Endodermal cell (in vitro differentiated cells): ENCODE data around the gene NR1H4. TPM values are rescaled to one million over a fixed set of nuclear protein-coding genes. Genes with fewer than 3 reads are reported as not detected.

Experiments used
- DNase-seq: peaks from one replicate; pipeline ENCODE4 v3.0.0-alpha.2; 2017
- H3K27ac ChIP-seq: 2 replicates; pipeline ENCODE4 v1.5.1; 2013; ENCODE audit warnings: mild to moderate bottlenecking, low read depth, low read length, moderate library complexity
- H3K27me3 ChIP-seq: 2 replicates; pipeline ENCODE4 v1.6.1; 2013; ENCODE audit warnings: mild to moderate bottlenecking, low read length, moderate library complexity; ENCODE audit not compliant: insufficient read depth, control insufficient read depth, poor library complexity, severe bottlenecking
- H3K36me3 ChIP-seq: 2 replicates; pipeline ENCODE4 v1.7.0; 2013; ENCODE audit warnings: mild to moderate bottlenecking, low read length, moderate library complexity; ENCODE audit not compliant: control insufficient read depth, insufficient read depth
- H3K4me1 ChIP-seq: one replicate; pipeline ENCODE4 v1.7.0; 2013; ENCODE audit warnings: low read length; ENCODE audit not compliant: control insufficient read depth, insufficient read depth
- H3K4me3 ChIP-seq: 2 replicates; pipeline ENCODE4 v1.5.1; 2013; ENCODE audit warnings: mild to moderate bottlenecking, low read length, moderate library complexity
- H3K9ac ChIP-seq: 2 replicates; pipeline ENCODE4 v1.6.1; 2013; ENCODE audit warnings: mild to moderate bottlenecking, low read length, moderate library complexity; ENCODE audit not compliant: poor library complexity, severe bottlenecking; ENCODE audit errors: extremely low read depth
- H3K9me3 ChIP-seq: 2 replicates; pipeline ENCODE4 v1.6.1; 2013; ENCODE audit warnings: mild to moderate bottlenecking, low read length, moderate library complexity; ENCODE audit not compliant: control insufficient read depth
- H3K27ac Mint-ChIP-seq: 2 replicates; pipeline ENCODE4 v1.8.0; 2020; ENCODE audit warnings: mixed read lengths
- H3K27me3 Mint-ChIP-seq: 2 replicates; pipeline ENCODE4 v1.8.0; 2021; ENCODE audit warnings: mild to moderate bottlenecking, mixed read lengths; ENCODE audit not compliant: insufficient read depth
- H3K36me3 Mint-ChIP-seq: 2 replicates; pipeline ENCODE4 v1.8.0; 2020; ENCODE audit warnings: low read depth, mixed read lengths
- H3K4me1 Mint-ChIP-seq: 2 replicates; pipeline ENCODE4 v1.8.0; 2020; ENCODE audit warnings: mixed read lengths
- H3K4me3 Mint-ChIP-seq: 2 replicates; pipeline ENCODE4 v1.8.0; 2020; ENCODE audit warnings: mild to moderate bottlenecking, moderate library complexity, mixed read lengths
- H3K9me3 Mint-ChIP-seq: 2 replicates; pipeline ENCODE4 v1.8.0; 2020; ENCODE audit warnings: mild to moderate bottlenecking, mixed read lengths
- WGBS, 2 experiments: methylation state at CpG; one replicate each; pipeline versions ENCODE4 v1.1.5 to v1.1.7; 2013; ENCODE audit warnings: missing lambda C conversion rate in 2 of 2, mixed read lengths in 1 of 2; ENCODE audit not compliant: insufficient coverage in 1 of 2, insufficient read length in 1 of 2; 5-methylcytosine and 5-hydroxymethylcytosine counted together
- total RNA-seq, 2 donors: library from RNA; stranded (reverse); fragmentation: NEBNext Ultra II Directional in 1 of 2; extraction: Animal tissue kit (Norgen Biotek cat#: 25700) in 1 of 2; gene quantifications; 2 replicates in 1 of 2; 3 replicates in 1 of 2; pipeline ENCODE4 v1.2.1, GENCODE V29; 2021
- TF ChIP-seq, protein P1 (sequence below): fragments of 200-600 bp; sonication (generic); conservative IDR thresholded peaks from 2 replicates; pipeline ENCODE4 v1.5.0; 2021; ENCODE audit warnings: antibody characterized with exemption, mild to moderate bottlenecking

The NR1H4 gene
- total RNA-seq, 2 donors from 2014 or later: not detected

GRCh38 chr12:100474617-100475016 lies 951 bp downstream of the NR1H4 start:
- no peak overlapping the region for H3K4me3 Mint-ChIP-seq
- H3K9me3 ChIP-seq: no peaks in the 10 kb centered on the region
- H3K9me3 Mint-ChIP-seq: no peaks in the 10 kb centered on the region
- no peaks in the 10 kb centered on the region for H3K36me3 Mint-ChIP-seq
- 92% methylated on average over 1 of the region's 1 CpG; no CpG with 5 or more reads in 1 of the 2 experiments for WGBS, 2 experiments
- peaks cover 20% of the 10 kb centered on the region for H3K4me1 ChIP-seq
- no peak overlapping the region for H3K27ac ChIP-seq
- no peak overlapping the region for H3K4me3 ChIP-seq
- H3K9ac ChIP-seq: no peak overlapping the region
- no peak for DNase-seq
- H3K27me3 ChIP-seq: no peaks in the 10 kb centered on the region
- no peaks in the 10 kb centered on the region for H3K36me3 ChIP-seq
- H3K27ac Mint-ChIP-seq: no peak overlapping the region
- H3K27me3 Mint-ChIP-seq: no peaks in the 10 kb centered on the region
- TF ChIP-seq, protein P1, sequence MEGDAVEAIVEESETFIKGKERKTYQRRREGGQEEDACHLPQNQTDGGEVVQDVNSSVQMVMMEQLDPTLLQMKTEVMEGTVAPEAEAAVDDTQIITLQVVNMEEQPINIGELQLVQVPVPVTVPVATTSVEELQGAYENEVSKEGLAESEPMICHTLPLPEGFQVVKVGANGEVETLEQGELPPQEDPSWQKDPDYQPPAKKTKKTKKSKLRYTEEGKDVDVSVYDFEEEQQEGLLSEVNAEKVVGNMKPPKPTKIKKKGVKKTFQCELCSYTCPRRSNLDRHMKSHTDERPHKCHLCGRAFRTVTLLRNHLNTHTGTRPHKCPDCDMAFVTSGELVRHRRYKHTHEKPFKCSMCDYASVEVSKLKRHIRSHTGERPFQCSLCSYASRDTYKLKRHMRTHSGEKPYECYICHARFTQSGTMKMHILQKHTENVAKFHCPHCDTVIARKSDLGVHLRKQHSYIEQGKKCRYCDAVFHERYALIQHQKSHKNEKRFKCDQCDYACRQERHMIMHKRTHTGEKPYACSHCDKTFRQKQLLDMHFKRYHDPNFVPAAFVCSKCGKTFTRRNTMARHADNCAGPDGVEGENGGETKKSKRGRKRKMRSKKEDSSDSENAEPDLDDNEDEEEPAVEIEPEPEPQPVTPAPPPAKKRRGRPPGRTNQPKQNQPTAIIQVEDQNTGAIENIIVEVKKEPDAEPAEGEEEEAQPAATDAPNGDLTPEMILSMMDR: no peak
- H3K4me1 Mint-ChIP-seq: peaks cover 46% of the 10 kb centered on the region

DNA sequence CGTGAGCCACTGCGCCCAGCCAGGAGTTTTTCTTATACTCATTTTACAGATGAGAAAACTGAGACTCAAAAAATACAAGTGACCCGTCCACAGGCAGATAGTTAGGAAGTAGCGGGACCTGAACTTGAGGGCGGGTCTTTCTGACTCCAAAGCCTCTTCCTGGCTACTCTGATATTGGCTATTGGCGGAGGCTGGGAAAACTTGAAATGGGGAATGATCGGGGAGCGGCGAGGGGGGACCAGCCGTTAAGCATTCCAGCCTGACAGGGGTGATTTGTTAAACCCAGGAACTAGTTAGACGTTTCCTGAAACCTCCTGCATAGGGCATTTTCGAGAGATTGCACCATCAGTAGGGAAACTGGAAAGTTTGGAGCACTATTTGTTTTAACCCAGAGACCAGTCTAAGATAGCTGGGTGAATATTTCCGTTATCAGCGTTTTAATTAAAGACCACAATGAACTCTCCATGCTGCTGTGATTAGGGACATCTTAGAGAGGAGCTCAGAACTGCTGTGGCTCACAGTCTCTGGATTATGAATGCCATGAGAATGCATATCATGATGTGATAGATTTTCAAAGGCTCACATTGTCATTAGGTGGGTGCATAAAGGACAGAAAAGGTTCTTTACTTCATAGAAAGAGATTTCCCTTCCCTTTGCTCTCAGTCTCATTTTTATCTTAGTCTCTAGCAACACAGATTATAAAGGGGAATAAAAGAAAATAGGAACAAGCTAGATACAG lies 2.5 kb downstream of the NR1H4 start:
- peaks cover 32% of the 10 kb centered on the region for H3K4me1 Mint-ChIP-seq
- H3K9ac ChIP-seq: no peak overlapping the region
- H3K4me1 ChIP-seq: peaks cover 11% of the 10 kb centered on the region
- no peaks in the 10 kb centered on the region for H3K9me3 ChIP-seq
- DNase-seq: no peak
- H3K9me3 Mint-ChIP-seq: peaks cover 1% of the 10 kb centered on the region
- TF ChIP-seq, protein P1: no peak
- no peaks in the 10 kb centered on the region for H3K27me3 ChIP-seq
- H3K27me3 Mint-ChIP-seq: no peaks in the 10 kb centered on the region
- WGBS, 2 experiments: 88% methylated on average over 12 to 14 of the region's 14 CpGs
- no peak overlapping the region for H3K27ac ChIP-seq
- H3K4me3 ChIP-seq: no peak overlapping the region
- H3K36me3 Mint-ChIP-seq: no peaks in the 10 kb centered on the region
- no peaks in the 10 kb centered on the region for H3K36me3 ChIP-seq
- H3K27ac Mint-ChIP-seq: no peak overlapping the region
- H3K4me3 Mint-ChIP-seq: no peak overlapping the region

DNA sequence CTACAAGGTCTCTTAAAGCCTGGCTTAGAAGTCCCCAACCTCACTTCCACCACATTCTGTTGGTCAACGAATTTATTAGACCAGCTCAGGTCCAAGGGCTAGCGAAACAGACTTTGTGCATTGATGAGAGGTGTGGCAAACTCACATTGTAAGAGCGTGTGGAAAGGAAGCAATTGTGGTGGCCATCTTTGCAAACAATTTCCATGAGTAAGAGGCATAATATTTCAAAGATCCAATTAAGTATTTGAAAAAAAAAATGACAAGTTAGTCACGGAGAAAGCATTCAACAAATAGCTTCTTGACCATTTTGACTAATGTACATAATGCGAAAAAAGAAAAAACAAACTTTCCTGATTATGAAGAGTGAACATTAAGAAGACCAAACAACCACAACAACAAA lies 7.4 kb downstream of the NR1H4 start:
- no peaks in the 10 kb centered on the region for H3K9me3 ChIP-seq
- Mint-ChIP-seq H3K27me3 (no peaks in the 10 kb centered on the region), H3K4me1 (peaks cover 27% of the 10 kb centered on the region), H3K4me3 (no peak overlapping the region), H3K27ac (no peak overlapping the region), H3K36me3 (no peaks in the 10 kb centered on the region), H3K9me3 (peaks cover 2% of the 10 kb centered on the region)
- H3K27me3 ChIP-seq: no peaks in the 10 kb centered on the region
- no peak overlapping the region for H3K27ac ChIP-seq
- 72 to 81% methylated on average over 3 to 5 of the region's 5 CpGs for WGBS, 2 experiments
- TF ChIP-seq, protein P1: no peak
- H3K4me3 ChIP-seq: no peak overlapping the region
- no peak overlapping the region for H3K9ac ChIP-seq
- H3K4me1 ChIP-seq: peaks cover 6% of the 10 kb centered on the region
- no peak for DNase-seq
- H3K36me3 ChIP-seq: no peaks in the 10 kb centered on the region
